H1 (cell line): ENCODE data around the gene CXCL17.

Source experiments
- CEBPB ChIP-seq: IDR thresholded peaks from 2 replicates; pipeline ENCODE4 v1.6.1; 2012; ENCODE audit warnings: low read depth, low read length
- CHD1 ChIP-seq: IDR thresholded peaks from 2 replicates; pipeline ENCODE4 v1.6.1; 2012; ENCODE audit warnings: low read depth, low read length, improper control_type of control experiment
- CTCF ChIP-seq, 3 experiments: IDR thresholded peaks; 1 replicate in 2 of 3; 2 replicates in 1 of 3; pipeline versions ENCODE4 v1.5.1 to v1.6.1; 2011; ENCODE audit warnings: low read length in 3 of 3, mild to moderate bottlenecking in 3 of 3, inconsistent platforms in 2 of 3, low read depth in 1 of 3, moderate library complexity in 1 of 3; ENCODE audit not compliant: insufficient read depth in 1 of 3; ENCODE audit errors: control extremely low read depth in 1 of 3
- POLR2A ChIP-seq, 2 experiments: IDR thresholded peaks; 1 replicate in 1 of 2; 2 replicates in 1 of 2; pipeline ENCODE4 v1.6.1; 2011; ENCODE audit warnings: low read depth in 2 of 2, low read length in 2 of 2, mild to moderate bottlenecking in 2 of 2; ENCODE audit errors: control extremely low read depth in 1 of 2
- SP2 ChIP-seq: IDR thresholded peaks from 2 replicates; pipeline ENCODE4 v1.6.1; 2012; ENCODE audit warnings: mild to moderate bottlenecking, low read length, inconsistent platforms
- TAF1 ChIP-seq: IDR thresholded peaks from 2 replicates; pipeline ENCODE4 v1.6.1; 2011; ENCODE audit warnings: mild to moderate bottlenecking, low read depth, low read length
- TF ChIP-seq, protein P1 (sequence below): IDR thresholded peaks from 2 replicates; pipeline ENCODE4 v1.6.1; 2012; ENCODE audit warnings: low read length, inconsistent platforms

- TF ChIP-seq CHD1 (no peak), SP2 (no peak), CTCF (IDR thresholded peaks at IDR 0.05; ENCODE audit: control extremely low read depth in 1 of 3, insufficient read depth in 1 of 3, low read depth in 1 of 3, low read length in 3 of 3) (no peak), CEBPB (no peak), POLR2A (IDR thresholded peaks at IDR 0.05; ENCODE audit: control extremely low read depth in 1 of 2, low read depth in 2 of 2, low read length in 2 of 2) (no peak), TAF1 (no peak)
- TF ChIP-seq, protein P1, sequence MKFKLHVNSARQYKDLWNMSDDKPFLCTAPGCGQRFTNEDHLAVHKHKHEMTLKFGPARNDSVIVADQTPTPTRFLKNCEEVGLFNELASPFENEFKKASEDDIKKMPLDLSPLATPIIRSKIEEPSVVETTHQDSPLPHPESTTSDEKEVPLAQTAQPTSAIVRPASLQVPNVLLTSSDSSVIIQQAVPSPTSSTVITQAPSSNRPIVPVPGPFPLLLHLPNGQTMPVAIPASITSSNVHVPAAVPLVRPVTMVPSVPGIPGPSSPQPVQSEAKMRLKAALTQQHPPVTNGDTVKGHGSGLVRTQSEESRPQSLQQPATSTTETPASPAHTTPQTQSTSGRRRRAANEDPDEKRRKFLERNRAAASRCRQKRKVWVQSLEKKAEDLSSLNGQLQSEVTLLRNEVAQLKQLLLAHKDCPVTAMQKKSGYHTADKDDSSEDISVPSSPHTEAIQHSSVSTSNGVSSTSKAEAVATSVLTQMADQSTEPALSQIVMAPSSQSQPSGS = no peak
Observed at GRCh38 chr19:42477933-42478332, 35.2 kb upstream of the CXCL17 start.
